Gastroesophageal sphincter (tissue), 4 donors: ENCODE data around the gene PPEF2. TPM values are rescaled to one million over a fixed set of nuclear protein-coding genes. Genes with fewer than 3 reads are reported as not detected.

Experiments
- ATAC-seq: fragments of 150-250 bp; one replicate; pipeline ENCODE4 v1.9.1; 2016; ENCODE audit warnings: mild to moderate bottlenecking, moderate library complexity
- H3K27ac ChIP-seq, 4 donors: fragments of 200-600 bp; sonication (generic) in 3 of 4; 1 replicate in 3 of 4; 2 replicates in 1 of 4; pipeline ENCODE4 v1.5.1; 2016 to 2019
- H3K27me3 ChIP-seq: fragments of 200-600 bp; sonication (generic); one replicate; pipeline ENCODE4 v1.5.1; 2019
- H3K36me3 ChIP-seq, 2 donors: fragments of 200-600 bp; sonication (generic); one replicate each; pipeline ENCODE4 v1.5.1; 2019; ENCODE audit warnings: control low read depth in 1 of 2
- H3K4me1 ChIP-seq, 3 donors: fragments of 200-600 bp; sonication (generic); 1 replicate in 2 of 3; 2 replicates in 1 of 3; pipeline ENCODE4 v1.5.1; 2016 to 2019; ENCODE audit warnings: control low read depth in 2 of 3
- H3K4me3 ChIP-seq, 2 donors: fragments of 200-600 bp; sonication (generic); one replicate each; pipeline ENCODE4 v1.5.1; 2019; ENCODE audit warnings: mild to moderate bottlenecking in 1 of 2, moderate library complexity in 1 of 2
- H3K9me3 ChIP-seq, 3 donors: fragments of 200-600 bp; sonication (generic); one replicate each; pipeline ENCODE4 v1.5.1; 2017 to 2019; ENCODE audit warnings: control low read depth in 2 of 3
- CTCF ChIP-seq, 4 experiments: fragments of 200-600 bp in 2 of 4; fragments of 450-650 bp in 2 of 4; sonication (generic) in 1 of 4; IDR thresholded peaks; one replicate each; pipeline ENCODE4 v1.5.1; 2017 to 2019; ENCODE audit warnings: antibody characterized with exemption in 4 of 4, mild to moderate bottlenecking in 2 of 4, moderate library complexity in 2 of 4
- EP300 ChIP-seq: sonication (generic); formaldehyde crosslinking; IDR thresholded peaks from one replicate; pipeline ENCODE4 v1.6.1; 2017; ENCODE audit warnings: antibody characterized with exemption, mild to moderate bottlenecking
- POLR2A ChIP-seq, 2 donors: fragments of 450-650 bp; IDR thresholded peaks; one replicate each; pipeline ENCODE4 v1.6.1; 2017; ENCODE audit warnings: antibody characterized with exemption in 2 of 2, mild to moderate bottlenecking in 2 of 2, moderate library complexity in 1 of 2
- POLR2AphosphoS5 ChIP-seq: sonication (generic); formaldehyde crosslinking; IDR thresholded peaks from one replicate; pipeline ENCODE4 v1.6.1; 2017; ENCODE audit warnings: antibody characterized with exemption
- WGBS, 2 donors: methylation state at CpG; one replicate each; pipeline ENCODE4 v1.1.5; 2018; ENCODE audit warnings: low coverage in 1 of 2; 5-methylcytosine and 5-hydroxymethylcytosine counted together
- total RNA-seq, 4 donors: library from RNA; depleted of rRNA; stranded (reverse); fragments of >200 nt; gene quantifications; one replicate each; pipeline ENCODE4 v1.1.0, GENCODE V29; 2016

PPEF2 gene
- not detected for total RNA-seq

- 60% methylated on average over 2 of the region's 5 CpGs; no CpG with 5 or more reads in 1 of the 2 donors for WGBS, 2 donors
- H3K36me3 ChIP-seq: no peaks in the 10 kb centered on the region
- no peak for ATAC-seq
- H3K4me1 ChIP-seq: no peaks in the 10 kb centered on the region
- H3K27me3 ChIP-seq: no peaks in the 10 kb centered on the region
- H3K4me3 ChIP-seq: no peak within 1 kb of the TSS
- no peak within 1 kb of the TSS for H3K27ac ChIP-seq
- H3K9me3 ChIP-seq: no peaks in the 10 kb centered on the region
- TF ChIP-seq CTCF (IDR thresholded peaks at IDR 0.05) (no peak), POLR2A (IDR thresholded peaks at IDR 0.05) (no peak), POLR2AphosphoS5 (no peak), EP300 (no peak)
These were observed at the start of gene PPEF2 for GRCh38 chr4:75902352-75902751. TSS of gene PPEF2 (minus strand) at chr4:75902452. CDS start at chr4:75896325, 6,127 bp downstream.

GRCh38 chr4:75950213-75950815 lies 48.1 kb upstream of the PPEF2 start:
- Histone ChIP-seq H3K4me3 (no peak overlapping the region), H3K27ac (no peak overlapping the region), H3K4me1 (no peaks in the 10 kb centered on the region), H3K36me3 (peaks cover 10 to 94% of the 10 kb centered on the region in 2 donors), H3K27me3 (no peaks in the 10 kb centered on the region), H3K9me3 (no peaks in the 10 kb centered on the region)
- WGBS, 2 donors: 51 to 59% methylated on average over 3 of the region's 3 CpGs
- no peak for ATAC-seq
- no peak for TF ChIP-seq CTCF (IDR thresholded peaks at IDR 0.05)
- no peak for TF ChIP-seq POLR2AphosphoS5
- no peak for TF ChIP-seq EP300
- TF ChIP-seq POLR2A (IDR thresholded peaks at IDR 0.05): no peak

GRCh38 chr4:75948822-75949444 lies 46.7 kb upstream of the PPEF2 start:
- H3K4me3 ChIP-seq: no peak overlapping the region
- H3K36me3 ChIP-seq: peaks cover 6 to 80% of the 10 kb centered on the region in 2 donors
- H3K4me1 ChIP-seq: no peaks in the 10 kb centered on the region
- no peaks in the 10 kb centered on the region for H3K27me3 ChIP-seq
- no peak for ATAC-seq
- TF ChIP-seq POLR2AphosphoS5 (no peak), POLR2A (IDR thresholded peaks at IDR 0.05) (no peak), CTCF (IDR thresholded peaks at IDR 0.05) (no peak), EP300 (no peak)
- no peaks in the 10 kb centered on the region for H3K9me3 ChIP-seq
- 47 to 59% methylated on average over 4 to 5 of the region's 5 CpGs for WGBS, 2 donors
- no peak overlapping the region for H3K27ac ChIP-seq

- H3K36me3 ChIP-seq: peaks cover 0 to 10% of the 10 kb centered on the region in 2 donors
- TF ChIP-seq CTCF (IDR thresholded peaks at IDR 0.05) (peak in 1 of 4 experiments; percentile 59), POLR2AphosphoS5 (no peak), POLR2A (IDR thresholded peaks at IDR 0.05) (peak in 1 of 2 donors; percentile 59), EP300 (no peak)
- peaks cover 0 to 17% (median 4%) of the 10 kb centered on the region in 3 donors for H3K4me1 ChIP-seq
- no peaks in the 10 kb centered on the region for H3K9me3 ChIP-seq
- peak within 1 kb of the TSS; percentile 47 to 85 for H3K4me3 ChIP-seq
- ATAC-seq: peak; percentile 94
- H3K27ac ChIP-seq: peak within 1 kb of the TSS; percentile 2 to 85 (median 78)
- H3K27me3 ChIP-seq: no peaks in the 10 kb centered on the region
- whole genome bisulfite sequencing, 2 donors: 8% methylated on average over 9 of the region's 66 CpGs; no CpG with 5 or more reads in 1 of the 2 donors
These were observed 38.5 kb upstream of the PPEF2 start, which contains the start of gene NAAA for GRCh38 chr4:75940692-75941253. TSS of gene NAAA (minus strand) at chr4:75941013. CDS start at chr4:75940949, 64 bp downstream.
